H1 (cell line): ENCODE results near the gene BSN. TPM values are rescaled to one million over a fixed set of nuclear protein-coding genes. Genes with fewer than 3 reads are reported as not detected.

Experiments used
- CTCF ChIA-PET: fragments of 300-600 bp; sonication (Branson Sonifier 250); formaldehyde crosslinking; loops from one replicate; lab custom pipeline; 2021; ENCODE audit not compliant: partially characterized antibody; lab: Charles Lee
- POLR2A ChIA-PET: fragments of 300-600 bp; sonication (Branson Sonifier 250); formaldehyde crosslinking; loops from one replicate; lab custom pipeline; 2021; ENCODE audit warnings: inconsistent platforms; ENCODE audit not compliant: partially characterized antibody; lab: Charles Lee
- DNase-seq, 2 experiments: peaks; one replicate each; pipeline versions ENCODE4 v3.0.0 to v3.0.0-alpha.2; 2010 to 2022; ENCODE audit warnings: low spot score in 2 of 2, low read depth in 1 of 2, mixed read lengths in 1 of 2
- FAIRE-seq: peaks from 2 replicates; lab custom pipeline; 2011; peaks lifted over from hg19 to GRCh38; lab: Jason Lieb, UNC
- H2AFZ ChIP-seq: 2 replicates; pipeline ENCODE4 v1.8.1; 2012; ENCODE audit warnings: low read length, inconsistent platforms
- H2AK5ac ChIP-seq: 2 replicates; pipeline ENCODE4 v1.6.1; 2013; ENCODE audit warnings: low read depth, low read length
- H2BK120ac ChIP-seq: replicated peaks from 2 replicates; pipeline ENCODE3; 2013; ENCODE audit warnings: low read depth, low read length, inconsistent platforms
- H2BK12ac ChIP-seq: 2 replicates; pipeline ENCODE4 v1.6.1; 2013; ENCODE audit warnings: low read depth, low read length
- H2BK15ac ChIP-seq: 2 replicates; pipeline ENCODE4 v1.6.1; 2013; ENCODE audit warnings: low read length
- H2BK20ac ChIP-seq: 2 replicates; pipeline ENCODE4 v1.6.1; 2013; ENCODE audit warnings: low read length
- H2BK5ac ChIP-seq: 2 replicates; pipeline ENCODE4 v1.6.1; 2013; ENCODE audit warnings: low read depth, low read length
- H3K14ac ChIP-seq: 2 replicates; pipeline ENCODE4 v1.6.1; 2013; ENCODE audit warnings: inconsistent platforms; ENCODE audit not compliant: insufficient read length
- H3K18ac ChIP-seq: 2 replicates; pipeline ENCODE4 v1.6.1; 2013; ENCODE audit warnings: low read length; ENCODE audit errors: extremely low read depth
- H3K23ac ChIP-seq: 2 replicates; pipeline ENCODE4 v1.6.1; 2013; ENCODE audit warnings: inconsistent platforms; ENCODE audit not compliant: insufficient read length
- H3K23me2 ChIP-seq: 2 replicates; pipeline ENCODE4 v1.6.1; 2013; ENCODE audit warnings: low read depth, low read length
- H3K27ac ChIP-seq: 2 replicates; pipeline ENCODE4 v1.6.1; 2011; ENCODE audit warnings: low read depth, low read length, inconsistent platforms
- H3K27me3 ChIP-seq, 4 experiments: replicated peaks in 1 of 4; 1 replicate in 1 of 4; 2 replicates in 3 of 4; pipeline versions ENCODE4 v1.6.1 to v1.8.1; 2011 to 2013; ENCODE audit warnings: low read length in 3 of 4, mild to moderate bottlenecking in 3 of 4, inconsistent platforms in 2 of 4, mixed read lengths in 2 of 4, moderate library complexity in 1 of 4; ENCODE audit not compliant: control insufficient read depth in 3 of 4, insufficient read depth in 3 of 4; ENCODE audit errors: extremely low read depth in 1 of 4
- H3K36me3 ChIP-seq, 4 experiments: 2 replicates each; pipeline versions ENCODE4 v1.6.1 to v1.8.1; 2011 to 2013; ENCODE audit warnings: mild to moderate bottlenecking in 4 of 4, low read length in 3 of 4, moderate library complexity in 2 of 4, control low read depth in 1 of 4, inconsistent platforms in 1 of 4; ENCODE audit not compliant: insufficient read depth in 4 of 4, control insufficient read depth in 2 of 4
- H3K4ac ChIP-seq: replicated peaks from 2 replicates; pipeline ENCODE3; 2013; ENCODE audit warnings: low read length, low read depth, mixed read lengths, inconsistent platforms; ENCODE audit not compliant: insufficient read length
- H3K4me1 ChIP-seq, 4 experiments: replicated peaks in 1 of 4; 1 replicate in 1 of 4; 2 replicates in 3 of 4; pipeline versions ENCODE4 v1.6.1 to v1.8.1; 2011 to 2013; ENCODE audit warnings: low read length in 3 of 4, inconsistent platforms in 2 of 4, mixed read lengths in 1 of 4; ENCODE audit not compliant: insufficient read depth in 4 of 4, control insufficient read depth in 3 of 4
- H3K4me2 ChIP-seq, 2 experiments: 2 replicates each; pipeline versions ENCODE4 v1.6.1 to v1.8.1; 2011 to 2013; ENCODE audit warnings: low read depth in 2 of 2, low read length in 2 of 2, control low read depth in 1 of 2, inconsistent platforms in 1 of 2, mild to moderate bottlenecking in 1 of 2; ENCODE audit not compliant: insufficient read depth in 1 of 2
- H3K4me3 ChIP-seq, 4 experiments: fragments of 200-600, 300-600 bp in 1 of 4; sonication (generic), shearing (Covaris generic), sonication (Bioruptor Twin) in 1 of 4; 2 replicates each; pipeline versions ENCODE4 v1.5.1 to v1.8.1; 2011 to 2016; ENCODE audit warnings: low read length in 4 of 4, low read depth in 3 of 4, control low read depth in 2 of 4, inconsistent platforms in 2 of 4, mild to moderate bottlenecking in 2 of 4, mixed read lengths in 1 of 4, moderate library complexity in 1 of 4; ENCODE audit not compliant: insufficient read depth in 2 of 4; ENCODE audit errors: extremely low read depth in 1 of 4
- H3K56ac ChIP-seq: replicated peaks from 2 replicates; pipeline ENCODE3; 2013; ENCODE audit warnings: low read depth, mild to moderate bottlenecking, mixed read lengths, low read length, inconsistent platforms; ENCODE audit not compliant: insufficient read length
- H3K79me1 ChIP-seq: 2 replicates; pipeline ENCODE4 v1.6.1; 2013; ENCODE audit warnings: low read depth, low read length, control low read depth
- H3K79me2 ChIP-seq, 2 experiments: 2 replicates each; pipeline versions ENCODE4 v1.6.1 to v1.8.1; 2012 to 2013; ENCODE audit warnings: low read length in 2 of 2, mild to moderate bottlenecking in 2 of 2, inconsistent platforms in 1 of 2; ENCODE audit not compliant: insufficient read depth in 2 of 2, control insufficient read depth in 1 of 2
- H3K9ac ChIP-seq, 4 experiments: replicated peaks in 1 of 4; 1 replicate in 1 of 4; 2 replicates in 3 of 4; pipeline versions ENCODE4 v1.6.1 to v1.8.1; 2011 to 2013; ENCODE audit warnings: low read depth in 3 of 4, low read length in 3 of 4, control low read depth in 2 of 4, mild to moderate bottlenecking in 2 of 4, moderate library complexity in 2 of 4, inconsistent platforms in 1 of 4; ENCODE audit errors: extremely low read depth in 1 of 4
- H3K9me3 ChIP-seq, 2 experiments: 2 replicates each; pipeline versions ENCODE4 v1.6.1 to v1.8.1; 2012 to 2013; ENCODE audit warnings: mild to moderate bottlenecking in 2 of 2, moderate library complexity in 2 of 2, control low read depth in 1 of 2, inconsistent platforms in 1 of 2, low read depth in 1 of 2, low read length in 1 of 2, mixed read lengths in 1 of 2; ENCODE audit not compliant: insufficient read depth in 2 of 2
- H4K20me1 ChIP-seq, 2 experiments: replicated peaks in 1 of 2; 2 replicates each; pipeline versions ENCODE3 to v1.8.1; 2011 to 2013; ENCODE audit warnings: inconsistent platforms in 2 of 2, low read length in 2 of 2, mild to moderate bottlenecking in 1 of 2; ENCODE audit not compliant: insufficient read depth in 2 of 2, control insufficient read depth in 1 of 2
- H4K5ac ChIP-seq: 2 replicates; pipeline ENCODE4 v1.6.1; 2013; ENCODE audit warnings: low read length, low read depth, mixed read lengths, inconsistent platforms; ENCODE audit not compliant: insufficient read length
- H4K8ac ChIP-seq: 2 replicates; pipeline ENCODE4 v1.8.0; 2013; ENCODE audit warnings: mild to moderate bottlenecking, moderate library complexity, low read length, inconsistent platforms; ENCODE audit not compliant: insufficient read depth; ENCODE audit errors: extremely low read depth
- H4K91ac ChIP-seq: replicated peaks from 2 replicates; pipeline ENCODE3; 2013; ENCODE audit warnings: low read length, mixed read lengths, inconsistent platforms; ENCODE audit not compliant: insufficient read length
- BCL11A ChIP-seq, 2 experiments: IDR thresholded peaks; one replicate each; pipeline ENCODE4 v1.6.1; 2011; ENCODE audit warnings: low read depth in 2 of 2, low read length in 2 of 2, mild to moderate bottlenecking in 2 of 2
- BRCA1 ChIP-seq: IDR thresholded peaks from 2 replicates; pipeline ENCODE4 v1.6.1; 2012; ENCODE audit warnings: low read depth, low read length, improper control_type of control experiment
- CEBPB ChIP-seq: IDR thresholded peaks from 2 replicates; pipeline ENCODE4 v1.6.1; 2012; ENCODE audit warnings: low read depth, low read length
- CHD1 ChIP-seq: IDR thresholded peaks from 2 replicates; pipeline ENCODE4 v1.6.1; 2012; ENCODE audit warnings: low read depth, low read length, improper control_type of control experiment
- CREB1 ChIP-seq: IDR thresholded peaks from 2 replicates; pipeline ENCODE4 v1.6.1; 2012; ENCODE audit warnings: inconsistent platforms
- GTF2F1 ChIP-seq: IDR thresholded peaks from 2 replicates; pipeline ENCODE4 v1.6.1; 2012; ENCODE audit warnings: low read depth, low read length, improper control_type of control experiment, borderline replicate concordance
- JUND ChIP-seq: IDR thresholded peaks from 2 replicates; pipeline ENCODE4 v1.6.1; 2011; ENCODE audit warnings: mild to moderate bottlenecking, improper control_type of control experiment, low read length
- KDM4A ChIP-seq: IDR thresholded peaks from one replicate; pipeline ENCODE4 v1.7.1; 2012; ENCODE audit warnings: low read depth, mild to moderate bottlenecking, moderate library complexity, low read length, inconsistent platforms; ENCODE audit not compliant: severe bottlenecking
- NRF1 ChIP-seq: IDR thresholded peaks from 2 replicates; pipeline ENCODE4 v1.6.1; 2011; ENCODE audit warnings: mild to moderate bottlenecking, low read depth, low read length, improper control_type of control experiment
- POLR2AphosphoS5 ChIP-seq: IDR thresholded peaks from 2 replicates; pipeline ENCODE4 v1.6.1; 2011; ENCODE audit warnings: low read depth, low read length
- SUZ12 ChIP-seq: fragments of 200-600 bp; sonication (generic); IDR thresholded peaks from 2 replicates; pipeline ENCODE4 v1.6.1; 2012; ENCODE audit warnings: mild to moderate bottlenecking, inconsistent platforms, low read length, moderate library complexity, mixed read lengths
- TBP ChIP-seq: IDR thresholded peaks from 2 replicates; pipeline ENCODE4 v1.6.1; 2011; ENCODE audit warnings: low read depth, low read length, improper control_type of control experiment
- ZNF274 ChIP-seq: IDR thresholded peaks from 2 replicates; pipeline ENCODE4 v1.7.0; 2012; ENCODE audit warnings: low read length, borderline replicate concordance; ENCODE audit errors: extremely low read depth
- WGBS, 2 experiments: shearing (Covaris generic) in 1 of 2; methylation state at CpG; one replicate each; pipeline versions ENCODE4 v1.1.6 to v1.1.7; 2013 to 2015; ENCODE audit warnings: low lambda C conversion rate in 2 of 2, mixed read lengths in 2 of 2, inconsistent platforms in 1 of 2, low coverage in 1 of 2, missing lambda C conversion rate in 1 of 2; ENCODE audit not compliant: insufficient replicate concordance in 2 of 2, insufficient coverage in 1 of 2, insufficient read length in 1 of 2; ENCODE audit errors: extremely low coverage in 1 of 2, missing lambda C conversion rate in 1 of 2; 5-methylcytosine and 5-hydroxymethylcytosine counted together
- polyA plus RNA-seq, 7 experiments: library from polyadenylated mRNA; depleted of rRNA in 3 of 7; stranded (reverse) in 5 of 7; unstranded in 2 of 7; fragments of >200 nt in 5 of 7; fragments of 200-250 nt in 2 of 7; gene quantifications; 1 replicate in 5 of 7; 2 replicates in 1 of 7; 4 replicates in 1 of 7; pipeline versions ENCODE4 v1.2.1 to v1.2.3, GENCODE V29; 2011 to 2013; ENCODE audit warnings: missing spikeins in 2 of 7, mixed read lengths in 2 of 7
- total RNA-seq: library from RNA; stranded (reverse); fragmentation: NEBNext Ultra II Directional; extraction: Animal tissue kit (Norgen Biotek cat#: 25700); gene quantifications from 2 replicates; pipeline ENCODE4 v1.2.1, GENCODE V29; 2021
- TF ChIP-seq, protein P1 (sequence below): IDR thresholded peaks from 2 replicates; pipeline ENCODE4 v1.6.1; 2012; ENCODE audit warnings: inconsistent platforms

Gene BSN
- total and polyA plus RNA-seq, 2 of the 8 experiments (the other 6 are each of a cell fraction or from before 2014, with no cell fraction given), result 0.60 to 3.0 TPM

DNA sequence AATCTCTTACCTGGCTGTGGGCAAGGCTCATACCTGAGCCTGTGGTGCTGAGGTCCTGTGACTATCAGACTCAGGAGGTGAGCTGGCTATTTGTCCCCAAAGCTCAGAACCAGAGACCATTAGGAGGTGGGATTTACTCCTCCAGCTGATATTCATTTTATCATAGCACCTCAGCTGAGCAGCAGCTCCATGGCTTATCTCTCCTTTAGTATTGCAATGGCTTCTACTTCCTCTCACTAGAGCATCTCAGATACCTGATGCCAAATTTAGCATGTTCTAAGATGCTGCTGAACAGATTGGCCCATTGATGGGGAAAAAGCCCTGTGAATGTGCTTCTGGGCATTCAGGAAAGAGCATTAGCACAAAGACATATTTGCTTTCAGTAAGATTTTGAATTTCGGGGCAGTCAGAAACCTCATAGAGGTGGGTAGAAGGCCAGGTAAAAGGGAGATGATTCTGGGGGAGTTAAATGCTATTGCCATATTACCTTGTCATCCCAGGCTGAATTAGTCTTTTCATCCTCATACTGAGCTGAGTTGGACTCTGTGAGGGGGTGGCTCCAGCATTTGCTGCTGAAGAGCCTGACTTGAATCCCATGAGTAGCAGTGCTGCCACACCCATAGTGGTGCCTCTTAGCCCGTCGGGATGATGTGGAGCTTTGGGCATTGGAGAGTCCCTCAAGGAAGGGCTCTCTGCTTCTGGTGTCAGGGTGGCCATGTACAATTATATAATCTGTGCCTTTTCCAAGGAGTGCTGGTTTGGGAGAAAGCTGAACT, 2.4 kb downstream of the BSN start:
- H2AFZ ChIP-seq, result no peak overlapping the region
- H3K56ac ChIP-seq, result no peak overlapping the region
- H3K36me3 ChIP-seq, result no peaks in the 10 kb centered on the region
- H3K9me3 ChIP-seq, result no peaks in the 10 kb centered on the region
- H3K18ac ChIP-seq, result no peak overlapping the region
- no peak overlapping the region for H2AK5ac ChIP-seq
- no peak overlapping the region for H3K27ac ChIP-seq
- no peak overlapping the region for H2BK12ac ChIP-seq
- H3K23ac ChIP-seq, result no peak overlapping the region
- H4K5ac ChIP-seq, result no peak overlapping the region
- no peak overlapping the region for H3K14ac ChIP-seq
- DNase-seq (no peak), FAIRE-seq (no peak)
- H3K4me1 ChIP-seq, result peaks cover 0 to 14% (median 4%) of the 10 kb centered on the region in 4 experiments; a peak in 5 of 7 replicates
- no peak overlapping the region for H4K91ac ChIP-seq
- H3K79me2 ChIP-seq, result no peaks in the 10 kb centered on the region
- no peak overlapping the region for H3K4me2 ChIP-seq
- no peak overlapping the region for H2BK15ac ChIP-seq
- POLR2A ChIA-PET, result interaction anchor here (0.8 to 1.4 kb wide), 5 partner anchors 17 to 120 kb away, joined by 3 to 4 read pairs (median 3); no protein-coding TSS in a partner anchor
- peaks cover 0 to 5% of the 10 kb centered on the region in 2 experiments for H4K20me1 ChIP-seq
- WGBS, 2 experiments, result 88% methylated on average over 3 of the region's 3 CpGs; no CpG with 5 or more reads in 1 of the 2 experiments
- no peak overlapping the region for H3K4me3 ChIP-seq
- H4K8ac ChIP-seq, result no peak overlapping the region
- H2BK5ac ChIP-seq, result no peak overlapping the region
- peaks cover 4% of the 10 kb centered on the region; the same call in 1 of the 2 replicates for H3K79me1 ChIP-seq
- H3K23me2 ChIP-seq, result peaks cover 12% of the 10 kb centered on the region
- H3K9ac ChIP-seq, result no peak overlapping the region
- CTCF ChIA-PET, result interaction anchor here (0.8 to 9.3 kb wide), 10 partner anchors 8 to 245 kb away, joined by 3 to 70 read pairs (median 4); no protein-coding TSS in a partner anchor
- no peak overlapping the region for H2BK120ac ChIP-seq
- no peak overlapping the region for H3K4ac ChIP-seq
- H3K27me3 ChIP-seq, result peaks cover 0 to 11% (median 6%) of the 10 kb centered on the region in 4 experiments; a peak in 3 of 7 replicates
- H2BK20ac ChIP-seq, result no peak overlapping the region
- TF ChIP-seq SUZ12 (no peak), GTF2F1 (no peak), CHD1 (no peak), CREB1 (no peak), POLR2AphosphoS5 (no peak), TBP (no peak), KDM4A (no peak), NRF1 (no peak), BCL11A (IDR thresholded peaks at IDR 0.05; ENCODE audit: low read depth in 2 of 2, low read length in 2 of 2) (no peak), CEBPB (no peak), BRCA1 (no peak), ZNF274 (no peak), JUND (no peak)
- TF ChIP-seq, protein P1, sequence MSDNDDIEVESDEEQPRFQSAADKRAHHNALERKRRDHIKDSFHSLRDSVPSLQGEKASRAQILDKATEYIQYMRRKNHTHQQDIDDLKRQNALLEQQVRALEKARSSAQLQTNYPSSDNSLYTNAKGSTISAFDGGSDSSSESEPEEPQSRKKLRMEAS, result no peak
